ENCODE measurements around the gene HSH2D.

Gene HSH2D

GRCh38 chr19:16180611-16181010, 37.1 kb downstream of the HSH2D start:
- DNase-seq (ENCODE audit: low read depth) = no peak
- TF ChIP-seq CTCF (IDR thresholded peaks at IDR 0.05; ENCODE audit: low read depth, low read length, missing control alignments) = no peak
- no peak overlapping the region for H3K4me3 ChIP-seq (ENCODE audit: low read depth, low read length)

GRCh38 chr19:16184665-16185122, 41.2 kb downstream of the HSH2D start:
- TF ChIP-seq CTCF (IDR thresholded peaks at IDR 0.05; ENCODE audit: low read depth, low read length, missing control alignments) = no peak
- DNase-seq (ENCODE audit: low read depth) = no peak
- H3K4me3 ChIP-seq (ENCODE audit: low read depth, low read length) = peak overlapping the region; percentile 48

GRCh38 chr19:16185123-16185767, 41.8 kb downstream of the HSH2D start, which contains the start of gene FAM32A:
FAM32A (plus strand) TSS chr19:16185410; CDS start chr19:16185443, 33 bp downstream.
- no peak for TF ChIP-seq CTCF (IDR thresholded peaks at IDR 0.05; ENCODE audit: low read depth, low read length, missing control alignments)
- peak; percentile 98 for DNase-seq (ENCODE audit: low read depth)
- peak within 1 kb of the TSS; percentile 76 for H3K4me3 ChIP-seq (ENCODE audit: low read depth, low read length)

- DNase-seq (ENCODE audit: low read depth) = no peak
- H3K4me3 ChIP-seq (ENCODE audit: low read depth, low read length) = peak overlapping the region; percentile 76
- peak; percentile 43 for TF ChIP-seq CTCF (IDR thresholded peaks at IDR 0.05; ENCODE audit: low read depth, low read length, missing control alignments)
These were observed 42.3 kb downstream of the HSH2D start for GRCh38 chr19:16185768-16186123.

- TF ChIP-seq CTCF (IDR thresholded peaks at IDR 0.05; ENCODE audit: low read depth, low read length, missing control alignments) = no peak
- DNase-seq (ENCODE audit: low read depth) = no peak
- no peak overlapping the region for H3K4me3 ChIP-seq (ENCODE audit: low read depth, low read length)
These were observed 45.0 kb downstream of the HSH2D start for GRCh38 chr19:16188521-16188920.

- DNase-seq (ENCODE audit: low read depth) = no peak
- no peak overlapping the region for H3K4me3 ChIP-seq (ENCODE audit: low read depth, low read length)
- no peak for TF ChIP-seq CTCF (IDR thresholded peaks at IDR 0.05; ENCODE audit: low read depth, low read length, missing control alignments)
These were observed 46.7 kb downstream of the HSH2D start for GRCh38 chr19:16190198-16190597.

- no peak for TF ChIP-seq CTCF (IDR thresholded peaks at IDR 0.05; ENCODE audit: low read depth, low read length, missing control alignments)
- no peak overlapping the region for H3K4me3 ChIP-seq (ENCODE audit: low read depth, low read length)
- DNase-seq (ENCODE audit: low read depth) = no peak
These were observed 47.3 kb downstream of the HSH2D start for GRCh38 chr19:16190736-16191135.

All from GM12864 (cell line).